Measurements from ENCODE around the gene PDE3A.

Gene PDE3A

GRCh38 chr12:20440408-20440807 lies 72.1 kb downstream of the PDE3A start:
- no peak overlapping the region for H3K4me3 ChIP-seq (ENCODE audit: low read depth, low read length)
- in situ Hi-C loops (cut with HindIII; ENCODE audit: low sequenced_read_pairs), result no loop called here
- no peak for TF ChIP-seq CTCF (IDR thresholded peaks at IDR 0.05; ENCODE audit: low read depth, low read length, missing control alignments)
- DNase-seq (ENCODE audit: low read depth), result no peak

- no peak overlapping the region for H3K4me3 ChIP-seq (ENCODE audit: low read depth, low read length)
- no peak for TF ChIP-seq CTCF (IDR thresholded peaks at IDR 0.05; ENCODE audit: low read depth, low read length, missing control alignments)
- in situ Hi-C loops (cut with HindIII; ENCODE audit: low sequenced_read_pairs), result no loop called here
- no peak for DNase-seq (ENCODE audit: low read depth)
Observed at GRCh38 chr12:20442322-20442721, 74.0 kb downstream of the PDE3A start.

GRCh38 chr12:20443255-20443654 lies 74.9 kb downstream of the PDE3A start:
- no peak for DNase-seq (ENCODE audit: low read depth)

GRCh38 chr12:20443792-20444191 lies 75.5 kb downstream of the PDE3A start:
- no peak for DNase-seq (ENCODE audit: low read depth)
- no peak for TF ChIP-seq CTCF (IDR thresholded peaks at IDR 0.05; ENCODE audit: low read depth, low read length, missing control alignments)
- no peak overlapping the region for H3K4me3 ChIP-seq (ENCODE audit: low read depth, low read length)
- in situ Hi-C loops (cut with HindIII; ENCODE audit: low sequenced_read_pairs), result no loop called here

More at GRCh38 chr12:20443255-20443654, 74.9 kb downstream of the PDE3A start:
- in situ Hi-C loops (cut with HindIII; ENCODE audit: low sequenced_read_pairs), result no loop called here
- no peak overlapping the region for H3K4me3 ChIP-seq (ENCODE audit: low read depth, low read length)
- no peak for TF ChIP-seq CTCF (IDR thresholded peaks at IDR 0.05; ENCODE audit: low read depth, low read length, missing control alignments)

GRCh38 chr12:20444595-20445170 lies 76.3 kb downstream of the PDE3A start:
- in situ Hi-C loops (cut with HindIII; ENCODE audit: low sequenced_read_pairs), result no loop called here
- H3K4me3 ChIP-seq (ENCODE audit: low read depth, low read length), result no peak overlapping the region
- DNase-seq (ENCODE audit: low read depth), result no peak

GRCh38 chr12:20445687-20446086 lies 77.3 kb downstream of the PDE3A start:
- in situ Hi-C loops (cut with HindIII; ENCODE audit: low sequenced_read_pairs), result no loop called here
- no peak for TF ChIP-seq CTCF (IDR thresholded peaks at IDR 0.05; ENCODE audit: low read depth, low read length, missing control alignments)
- no peak overlapping the region for H3K4me3 ChIP-seq (ENCODE audit: low read depth, low read length)
- no peak for DNase-seq (ENCODE audit: low read depth)

More at GRCh38 chr12:20444595-20445170, 76.3 kb downstream of the PDE3A start:
- TF ChIP-seq CTCF (IDR thresholded peaks at IDR 0.05; ENCODE audit: low read depth, low read length, missing control alignments), result no peak

Data from astrocyte of the cerebellum (primary cell).